Kidney (tissue), 14 donors: ENCODE data around the gene FOXK1. TPM values are rescaled to one million over a fixed set of nuclear protein-coding genes. Genes with fewer than 3 reads are reported as not detected.
A peak's percentile ranks its signal among the peaks of the same experiment; 100 is the strongest.

Experiments
- DNase-seq, 5 donors: peaks; one replicate each; pipeline ENCODE4 v3.0.0-alpha.2; 2013 to 2020
- FAIRE-seq: peaks from 2 replicates; lab custom pipeline; 2012; peaks lifted over from hg19 to GRCh38; lab: Jason Lieb, UNC
- H3K27ac ChIP-seq, 2 donors: one replicate each; pipeline ENCODE4 v1.7.0; 2013; ENCODE audit warnings: low read depth in 2 of 2, low read length in 2 of 2, inconsistent platforms in 1 of 2
- H3K27me3 ChIP-seq: one replicate; pipeline ENCODE4 v1.7.1; 2013; ENCODE audit warnings: low read length, inconsistent platforms; ENCODE audit not compliant: control insufficient read depth, insufficient read depth
- H3K36me3 ChIP-seq, 3 donors: one replicate each; pipeline versions ENCODE4 v1.7.0 to v1.7.1; 2013; ENCODE audit warnings: low read length in 3 of 3, control low read depth in 1 of 3, inconsistent platforms in 1 of 3; ENCODE audit not compliant: insufficient read depth in 3 of 3, control insufficient read depth in 2 of 3
- H3K4me1 ChIP-seq, 3 donors: one replicate each; pipeline versions ENCODE4 v1.7.0 to v1.7.1; 2013; ENCODE audit warnings: low read length in 3 of 3, inconsistent platforms in 1 of 3, low read depth in 1 of 3; ENCODE audit not compliant: control insufficient read depth in 2 of 3, insufficient read depth in 2 of 3
- H3K4me3 ChIP-seq, 3 donors: one replicate each; pipeline versions ENCODE4 v1.7.0 to v1.8.1; 2013; ENCODE audit warnings: low read length in 3 of 3, control low read depth in 1 of 3, inconsistent platforms in 1 of 3
- H3K9ac ChIP-seq, 3 donors: one replicate each; pipeline versions ENCODE4 v1.7.0 to v1.7.1; 2013; ENCODE audit warnings: low read length in 3 of 3, control low read depth in 1 of 3, inconsistent platforms in 1 of 3
- H3K9me3 ChIP-seq, 3 donors: one replicate each; pipeline versions ENCODE4 v1.7.0 to v1.7.1; 2013; ENCODE audit warnings: low read length in 3 of 3, control low read depth in 1 of 3, inconsistent platforms in 1 of 3; ENCODE audit not compliant: control insufficient read depth in 2 of 3, insufficient read depth in 1 of 3
- CTCF ChIP-seq: IDR thresholded peaks from 3 replicates; pipeline ENCODE4 v1.5.1; 2012; ENCODE audit warnings: mild to moderate bottlenecking, moderate library complexity, borderline replicate concordance; ENCODE audit not compliant: insufficient read depth; ENCODE audit errors: extremely low read depth
- intact Hi-C: fragments of 100-400 bp; cut with DNase I; formaldehyde crosslinking; loops from one replicate; pipeline ENCODE4 v1.11.1; 2022
- polyA plus RNA-seq: library from polyadenylated mRNA; stranded (reverse); fragments of 350-450 nt; fragmentation: Illumina TruSeq; extraction: RNeasy Lipid Tissue Mini Kit (QIAGEN cat#74804); gene quantifications from one replicate; pipeline ENCODE4 v1.2.3, GENCODE V29; 2014; ENCODE audit warnings: low read depth, low replicate concordance; ENCODE audit not compliant: insufficient read depth
- total RNA-seq: library from RNA; stranded (reverse); fragmentation: NEBNext Ultra II Directional; extraction: Animal tissue kit (Norgen Biotek cat#: 25700); gene quantifications from one replicate; pipeline ENCODE4 v1.2.1, GENCODE V29; 2021
- donor health status: control.
- donor health status: control.
- donor health status: control.
- donor health status: control.
- donor health status: control.
- donor health status: DM: yes; HTN: yes; CAD: no.
- donor health status: Normal renal cell carcinoma (clear cell type).

The FOXK1 gene
- total and polyA plus RNA-seq, 2 donors from 2014 or later: 3.9 to 44.2 TPM

GRCh38 chr7:4805110-4805983 is 123.3 kb downstream of the FOXK1 start:
- no peak overlapping the region for H3K27ac ChIP-seq
- no peaks in the 10 kb centered on the region for H3K4me1 ChIP-seq
- H3K4me3 ChIP-seq: no peak overlapping the region
- no peak for FAIRE-seq
- no peak overlapping the region for H3K9ac ChIP-seq
- H3K36me3 ChIP-seq: no peaks in the 10 kb centered on the region
- no peaks in the 10 kb centered on the region for H3K9me3 ChIP-seq
- H3K27me3 ChIP-seq: no peaks in the 10 kb centered on the region
- TF ChIP-seq CTCF: no peak
- DNase-seq: no peak
- intact Hi-C loops: no loop called here

- Histone ChIP-seq H3K27me3 (no peaks in the 10 kb centered on the region), H3K4me3 (no peak overlapping the region), H3K9me3 (no peaks in the 10 kb centered on the region), H3K27ac (no peak overlapping the region), H3K9ac (no peak overlapping the region), H3K4me1 (no peaks in the 10 kb centered on the region), H3K36me3 (no peaks in the 10 kb centered on the region)
- no peak for TF ChIP-seq CTCF
- FAIRE-seq (no peak), DNase-seq (no peak)
- intact Hi-C loops: no loop called here
Measured at GRCh38 chr7:4805984-4806300, 123.8 kb downstream of the FOXK1 start.

- no peak overlapping the region for H3K9ac ChIP-seq
- H3K27me3 ChIP-seq: no peaks in the 10 kb centered on the region
- no peak for DNase-seq
- no peaks in the 10 kb centered on the region for H3K4me1 ChIP-seq
- H3K36me3 ChIP-seq: no peaks in the 10 kb centered on the region
- H3K9me3 ChIP-seq: no peaks in the 10 kb centered on the region
- FAIRE-seq: no peak
- peak overlapping the region in 1 of 2 donors; percentile 37 for H3K27ac ChIP-seq
- H3K4me3 ChIP-seq: no peak overlapping the region
- no peak for TF ChIP-seq CTCF
- intact Hi-C loops: no loop called here
Measured at GRCh38 chr7:4806983-4807597, 125.0 kb downstream of the FOXK1 start.
